NCI-H345 (cell line): ENCODE data around the gene PPFIBP2.
A peak's percentile ranks its signal among the peaks of the same experiment; 100 is the strongest.

Experiments used
- DNase-seq: peaks from one replicate; lab custom pipeline; 2025; lab: John Stamatoyannopoulos, UW

PPFIBP2 gene

GRCh38 chr11:7578276-7578955 lies 64.6 kb downstream of the PPFIBP2 start:
- no peak for DNase-seq

- DNase-seq = no peak
These were observed 65.6 kb downstream of the PPFIBP2 start for GRCh38 chr11:7579361-7579791.

- DNase-seq = no peak
These were observed 67.3 kb downstream of the PPFIBP2 start for GRCh38 chr11:7581021-7581590.

- no peak for DNase-seq
These were observed 68.7 kb downstream of the PPFIBP2 start for GRCh38 chr11:7582338-7582985.

- no peak for DNase-seq
These were observed 69.4 kb downstream of the PPFIBP2 start for GRCh38 chr11:7583248-7583647.

GRCh38 chr11:7584910-7585309 lies 71.1 kb downstream of the PPFIBP2 start:
- no peak for DNase-seq

GRCh38 chr11:7585816-7586215 lies 72.0 kb downstream of the PPFIBP2 start:
- DNase-seq = no peak

- no peak for DNase-seq
These were observed 72.6 kb downstream of the PPFIBP2 start for GRCh38 chr11:7586376-7586775.

- DNase-seq = no peak
These were observed 73.9 kb downstream of the PPFIBP2 start for GRCh38 chr11:7587712-7588111.

GRCh38 chr11:7589861-7590260 lies 76.1 kb downstream of the PPFIBP2 start:
- DNase-seq = no peak

- DNase-seq = no peak
These were observed 76.7 kb downstream of the PPFIBP2 start for GRCh38 chr11:7590529-7590928.

GRCh38 chr11:7591107-7591894 lies 77.5 kb downstream of the PPFIBP2 start:
- DNase-seq = no peak

GRCh38 chr11:7591987-7592386 lies 78.2 kb downstream of the PPFIBP2 start:
- no peak for DNase-seq

GRCh38 chr11:7592711-7593110 lies 78.9 kb downstream of the PPFIBP2 start:
- DNase-seq = no peak

- DNase-seq = no peak
These were observed 79.7 kb downstream of the PPFIBP2 start for GRCh38 chr11:7593481-7593880.

- peak; percentile 56 for DNase-seq
These were observed 81.4 kb downstream of the PPFIBP2 start for GRCh38 chr11:7595016-7595866.

- DNase-seq = no peak
These were observed 82.2 kb downstream of the PPFIBP2 start for GRCh38 chr11:7595951-7596350.

GRCh38 chr11:7596975-7597391 lies 83.2 kb downstream of the PPFIBP2 start:
- DNase-seq = no peak

GRCh38 chr11:7597620-7598019 lies 83.8 kb downstream of the PPFIBP2 start:
- peak; percentile 94 for DNase-seq

- no peak for DNase-seq
These were observed 85.4 kb downstream of the PPFIBP2 start for GRCh38 chr11:7599209-7599608.

GRCh38 chr11:7600205-7600775 lies 86.5 kb downstream of the PPFIBP2 start:
- no peak for DNase-seq
